A673 (cell line): ENCODE results near the gene KCNJ11.

ENCODE experiments used
- CTCF ChIP-seq: fragments of 300-800, 200-600 bp; sonication (generic); conservative IDR thresholded peaks from 2 replicates; pipeline ENCODE4 v1.5.1; 2017; ENCODE audit warnings: low read depth, mild to moderate bottlenecking, antibody characterized with exemption, low read length, moderate library complexity, mixed read lengths
- EZH2 ChIP-seq: fragments of 200-600 bp; sonication (generic); IDR thresholded peaks from 2 replicates; pipeline ENCODE4 v1.6.1; 2017; ENCODE audit warnings: borderline replicate concordance, low read depth, mild to moderate bottlenecking, mixed read lengths, antibody characterized with exemption, low read length; ENCODE audit not compliant: poor library complexity, severe bottlenecking

GRCh38 chr11:17352950-17353820, 35.3 kb downstream of the KCNJ11 start:
- TF ChIP-seq CTCF, result no peak
- no peak for TF ChIP-seq EZH2
